ENCODE measurements around the gene SGSM1.
"Not testable (repeated sequence)": the region's sequence is repeated elsewhere in the genome, so short reads cannot be mapped to it uniquely, and the experiment has no call there.

The SGSM1 gene

DNA sequence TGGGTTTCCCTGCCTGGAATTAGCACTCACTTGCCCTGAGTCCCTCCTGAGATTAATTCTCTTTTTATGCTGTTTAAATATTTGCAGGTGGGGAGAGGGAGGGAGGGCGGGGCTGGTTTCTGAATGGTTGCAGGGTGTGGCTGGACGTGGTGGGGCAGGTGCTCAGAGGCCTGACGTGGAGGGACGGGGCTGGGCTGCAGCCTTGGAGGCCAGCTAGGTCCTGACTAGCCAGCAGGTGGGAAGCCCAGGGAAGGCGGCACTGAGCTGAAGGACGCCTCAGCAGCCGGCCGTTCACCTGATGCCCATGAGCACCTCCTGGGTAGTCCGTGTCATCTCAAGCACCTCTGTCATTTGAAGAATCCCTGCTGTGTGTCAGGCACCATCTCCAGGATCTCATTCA, 21.3 kb downstream of the SGSM1 start:
- TF ChIP-seq, protein P1, sequence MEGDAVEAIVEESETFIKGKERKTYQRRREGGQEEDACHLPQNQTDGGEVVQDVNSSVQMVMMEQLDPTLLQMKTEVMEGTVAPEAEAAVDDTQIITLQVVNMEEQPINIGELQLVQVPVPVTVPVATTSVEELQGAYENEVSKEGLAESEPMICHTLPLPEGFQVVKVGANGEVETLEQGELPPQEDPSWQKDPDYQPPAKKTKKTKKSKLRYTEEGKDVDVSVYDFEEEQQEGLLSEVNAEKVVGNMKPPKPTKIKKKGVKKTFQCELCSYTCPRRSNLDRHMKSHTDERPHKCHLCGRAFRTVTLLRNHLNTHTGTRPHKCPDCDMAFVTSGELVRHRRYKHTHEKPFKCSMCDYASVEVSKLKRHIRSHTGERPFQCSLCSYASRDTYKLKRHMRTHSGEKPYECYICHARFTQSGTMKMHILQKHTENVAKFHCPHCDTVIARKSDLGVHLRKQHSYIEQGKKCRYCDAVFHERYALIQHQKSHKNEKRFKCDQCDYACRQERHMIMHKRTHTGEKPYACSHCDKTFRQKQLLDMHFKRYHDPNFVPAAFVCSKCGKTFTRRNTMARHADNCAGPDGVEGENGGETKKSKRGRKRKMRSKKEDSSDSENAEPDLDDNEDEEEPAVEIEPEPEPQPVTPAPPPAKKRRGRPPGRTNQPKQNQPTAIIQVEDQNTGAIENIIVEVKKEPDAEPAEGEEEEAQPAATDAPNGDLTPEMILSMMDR (IDR thresholded peaks at IDR 0.05): no peak
- no peak overlapping the region for H3K4me3 ChIP-seq
- H3K27ac ChIP-seq: no peak overlapping the region
- no peak for DNase-seq (ENCODE audit: low spot score)

DNA sequence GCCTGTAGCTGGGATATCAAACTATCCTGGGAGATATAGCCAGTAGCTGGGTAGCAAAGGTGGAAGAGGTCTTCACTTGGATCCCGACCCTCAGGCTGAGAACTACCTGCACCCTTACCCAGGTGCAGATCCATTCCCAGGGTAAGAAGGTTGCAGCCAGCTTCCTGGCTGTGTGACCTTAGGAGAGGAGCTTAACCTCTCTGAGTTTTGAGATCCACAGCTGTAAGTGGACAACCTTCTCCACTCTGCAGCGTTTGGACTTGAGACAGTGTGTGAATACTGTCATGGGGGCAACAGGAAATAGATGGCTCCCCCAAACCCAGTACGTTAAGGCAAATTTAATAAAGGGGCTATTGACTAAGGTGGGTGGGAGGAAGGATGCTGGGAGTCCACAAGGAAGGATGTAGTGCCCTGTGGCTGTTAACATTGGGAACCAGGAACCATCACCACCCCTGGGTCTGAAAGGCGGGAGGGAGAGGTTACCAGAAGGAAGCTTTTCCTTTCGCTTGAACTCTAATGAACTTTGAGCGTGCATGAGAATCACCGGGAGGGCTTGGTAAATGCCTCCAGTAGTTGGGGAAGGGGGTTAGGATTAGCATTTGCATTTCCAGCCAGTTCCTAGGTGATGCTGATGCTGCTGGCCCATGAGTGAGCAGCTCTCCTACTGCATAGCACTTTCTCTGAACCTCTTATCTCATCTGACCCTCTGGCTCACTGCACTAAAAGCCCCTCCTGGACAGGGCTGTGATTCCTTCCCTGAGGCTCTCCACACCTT, 24.4 kb downstream of the SGSM1 start:
- DNase-seq (ENCODE audit: low spot score): no peak
- Histone ChIP-seq H3K27ac (no peak overlapping the region), H3K4me3 (no peak overlapping the region)
- TF ChIP-seq, protein P1 (IDR thresholded peaks at IDR 0.05): no peak

GRCh38 chr22:24831687-24832086, 25.7 kb downstream of the SGSM1 start:
- DNase-seq (ENCODE audit: low spot score): no peak
- H3K27ac ChIP-seq: no peak overlapping the region
- H3K4me3 ChIP-seq: no peak overlapping the region
- TF ChIP-seq, protein P1 (IDR thresholded peaks at IDR 0.05): no peak

DNA sequence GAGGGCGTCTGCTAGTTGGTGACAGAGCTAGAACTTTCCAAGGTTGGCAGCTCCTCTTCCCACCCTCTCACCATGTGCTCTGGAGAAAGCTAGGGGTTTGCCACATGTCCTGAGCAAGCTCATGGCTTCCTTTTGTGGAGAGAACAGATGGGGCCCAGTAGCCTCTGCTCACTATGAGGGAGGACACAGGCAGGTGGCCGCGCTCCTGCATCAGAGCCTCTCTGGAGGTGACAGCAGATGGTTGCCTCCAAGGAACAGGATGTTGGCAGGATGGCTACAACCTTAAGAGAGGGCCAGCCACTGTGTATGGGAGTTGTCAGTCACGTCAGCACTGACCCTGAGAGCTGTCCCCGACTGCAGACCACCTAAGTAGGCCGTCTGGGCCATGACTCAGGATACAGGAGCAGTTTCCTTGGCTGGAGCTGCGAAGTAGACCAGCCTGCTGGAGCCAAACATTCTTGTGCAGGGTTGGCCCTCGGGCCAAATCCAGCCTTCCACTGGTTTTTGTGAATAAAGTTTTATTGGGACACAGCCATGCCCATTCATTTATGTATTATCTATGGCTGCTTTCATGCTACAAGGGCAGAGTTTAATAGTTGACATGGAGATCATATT, 28.0 kb downstream of the SGSM1 start:
- no peak for DNase-seq (ENCODE audit: low spot score)
- TF ChIP-seq, protein P1 (IDR thresholded peaks at IDR 0.05): no peak
- H3K4me3 ChIP-seq: no peak overlapping the region
- H3K27ac ChIP-seq: no peak overlapping the region

DNA sequence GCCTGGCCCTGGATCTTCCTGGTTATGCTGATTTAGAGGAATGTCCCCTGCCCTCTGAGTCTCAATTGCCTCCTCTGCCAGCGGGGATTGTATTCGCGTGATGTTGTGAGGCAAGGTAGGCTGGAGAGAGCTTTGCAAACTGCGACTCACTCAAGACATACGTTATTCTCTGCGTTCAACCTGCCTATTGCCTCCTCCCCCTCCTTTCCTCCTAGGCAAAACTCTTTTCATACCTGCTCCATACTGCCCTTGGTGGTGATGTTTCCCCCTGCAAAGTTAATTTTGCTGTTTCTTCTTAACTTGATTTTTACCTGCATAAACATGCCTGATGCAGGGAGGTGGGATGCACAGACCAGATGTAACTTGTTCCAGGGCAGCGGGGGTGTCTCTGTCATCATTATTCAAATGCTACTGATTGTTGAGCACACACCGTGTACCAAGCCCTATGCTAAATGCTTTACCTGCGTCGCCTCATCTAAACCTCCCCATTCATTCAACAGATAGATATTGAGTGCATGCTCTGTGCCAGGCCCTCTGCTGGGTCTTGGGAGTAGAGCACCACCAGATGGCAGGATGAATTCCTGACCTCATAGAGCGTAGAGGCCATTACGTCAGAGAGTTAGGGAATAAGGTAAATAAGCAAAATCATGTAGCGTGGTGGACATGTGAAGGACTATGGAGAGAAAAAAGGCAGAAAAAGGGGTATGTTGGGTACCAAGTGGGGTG, 29.0 kb downstream of the SGSM1 start:
- TF ChIP-seq, protein P1 (IDR thresholded peaks at IDR 0.05): no peak
- no peak for DNase-seq (ENCODE audit: low spot score)
- Histone ChIP-seq H3K27ac (no peak overlapping the region), H3K4me3 (no peak overlapping the region)

- TF ChIP-seq, protein P1 (IDR thresholded peaks at IDR 0.05): no peak
- DNase-seq (ENCODE audit: low spot score): no peak
- H3K27ac ChIP-seq: no peak overlapping the region
- no peak overlapping the region for H3K4me3 ChIP-seq
These were observed 30.3 kb downstream of the SGSM1 start for GRCh38 chr22:24836282-24836681.

- H3K27ac ChIP-seq; DNase-seq (ENCODE audit: low spot score); H3K4me3 ChIP-seq: not testable (repeated sequence)
These were observed 31.5 kb downstream of the SGSM1 start for GRCh38 chr22:24837517-24837916.

Data from coronary artery (tissue), 2 donors.